GM19452 (cell line): ENCODE measurements around the gene PFDN2.
A peak's percentile ranks its signal among the peaks of the same experiment; 100 is the strongest.

ENCODE experiments used
- ATAC-seq: cut with Tn5 transposase; IDR thresholded peaks from one replicate; pipeline ENCODE4 v1.9.1; 2021; ENCODE audit not compliant: unreplicated experiment

Gene PFDN2

GRCh38 chr1:161106431-161106830 lies 11.4 kb downstream of the PFDN2 start:
- no peak for ATAC-seq

GRCh38 chr1:161100556-161100955 lies 17.3 kb downstream of the PFDN2 start:
- no peak for ATAC-seq

- no peak for ATAC-seq
Observed at GRCh38 chr1:161099090-161099802, 18.6 kb downstream of the PFDN2 start.

GRCh38 chr1:161098210-161099068 lies 19.4 kb downstream of the PFDN2 start, which contains the start of gene KLHDC9:
Gene KLHDC9 (plus strand): TSS chr1:161098361. CDS start chr1:161098536, 175 bp downstream.
- ATAC-seq, result peak; percentile 77

GRCh38 chr1:161096530-161096929 lies 21.3 kb downstream of the PFDN2 start:
- no peak for ATAC-seq

- ATAC-seq, result peak; percentile 42
Observed at GRCh38 chr1:161096015-161096414, 21.8 kb downstream of the PFDN2 start.

GRCh38 chr1:161095230-161095629 lies 22.6 kb downstream of the PFDN2 start:
- ATAC-seq, result no peak

- ATAC-seq, result no peak
Observed at GRCh38 chr1:161094481-161094880, 23.4 kb downstream of the PFDN2 start.

- ATAC-seq, result no peak
Observed at GRCh38 chr1:161092621-161093028, 25.2 kb downstream of the PFDN2 start.

GRCh38 chr1:161091796-161092507 lies 25.9 kb downstream of the PFDN2 start:
- no peak for ATAC-seq

GRCh38 chr1:161091093-161091492 lies 26.7 kb downstream of the PFDN2 start:
- ATAC-seq, result no peak

- ATAC-seq, result no peak
Observed at GRCh38 chr1:161090617-161091016, 27.2 kb downstream of the PFDN2 start.

- no peak for ATAC-seq
Observed at GRCh38 chr1:161089938-161090337, 27.9 kb downstream of the PFDN2 start.

- ATAC-seq, result no peak
Observed at GRCh38 chr1:161089251-161089924, 28.4 kb downstream of the PFDN2 start, which contains the start of gene NECTIN4. Gene NECTIN4 (minus strand): TSS chr1:161089558. CDS start chr1:161089296, 262 bp downstream.

- ATAC-seq, result no peak
Observed at GRCh38 chr1:161088587-161089110, 29.2 kb downstream of the PFDN2 start.

- ATAC-seq, result no peak
Observed at GRCh38 chr1:161086457-161086856, 31.4 kb downstream of the PFDN2 start.

- ATAC-seq, result no peak
Observed at GRCh38 chr1:161085165-161085564, 32.7 kb downstream of the PFDN2 start.

- ATAC-seq, result no peak
Observed at GRCh38 chr1:161084597-161084988, 33.2 kb downstream of the PFDN2 start.

- ATAC-seq, result no peak
Observed at GRCh38 chr1:161083748-161084596, 33.9 kb downstream of the PFDN2 start.
